GM12878 (cell line): ENCODE data around the gene OR5T2. TPM values are rescaled to one million over a fixed set of nuclear protein-coding genes. Genes with fewer than 3 reads are reported as not detected.
"Not testable (repeated sequence)": the region's sequence is repeated elsewhere in the genome, so short reads cannot be mapped to it uniquely, and the experiment has no call there.

Experiments used
- ATAC-seq: fragments of 200-7000 bp; cut with Tn5 transposase; 3 replicates; pipeline ENCODE4 v1.9.1; 2020; ENCODE audit warnings: mild to moderate bottlenecking, moderate library complexity
- BruUV-seq: library from RNA; stranded (reverse); fragments of 400-500 nt; replicated peaks from 2 replicates; lab custom pipeline; 2021; lab: Mats Ljungman, UMichigan
- CTCF ChIA-PET: fragments of 300-600 bp; sonication (Branson Sonifier 250); formaldehyde crosslinking; extraction: SDS; loops from one replicate; lab custom pipeline; 2021; ENCODE audit warnings: inconsistent platforms; lab: Yijun Ruan, JAX
- POLR2A ChIA-PET: fragments of 350-600 bp; formaldehyde crosslinking; extraction: SDS; loops from one replicate; lab custom pipeline; 2021; ENCODE audit warnings: inconsistent platforms; lab: Charles Lee
- RAD21 ChIA-PET: fragments of 300-600 bp; sonication (Branson Sonifier 250); formaldehyde crosslinking; loops from one replicate; lab custom pipeline; 2023; ENCODE audit warnings: antibody characterized with exemption; ENCODE audit not compliant: unreplicated experiment; lab: Charles Lee
- SMC1A ChIA-PET: fragments of 300-600 bp; sonication (Branson Sonifier 250); formaldehyde crosslinking; loops from one replicate; lab custom pipeline; 2023; ENCODE audit not compliant: unreplicated experiment, uncharacterized antibody; lab: Charles Lee
- DNase-seq: peaks from one replicate; pipeline ENCODE4 v3.0.0-alpha.2; 2011; ENCODE audit warnings: low read depth, low spot score
- FAIRE-seq: peaks from 3 replicates; lab custom pipeline; 2011; peaks lifted over from hg19 to GRCh38; lab: Jason Lieb, UNC
- H2AFZ ChIP-seq: 2 replicates; pipeline ENCODE4 v1.6.0; 2011; ENCODE audit warnings: low read depth, low read length, control low read depth; ENCODE audit not compliant: control insufficient read depth
- H3K27ac ChIP-seq: 2 replicates; pipeline ENCODE4 v1.5.1; 2011; ENCODE audit warnings: control low read depth; ENCODE audit not compliant: control insufficient read depth, insufficient read depth
- H3K27me3 ChIP-seq, 2 experiments: replicated peaks in 1 of 2; 2 replicates each; pipeline versions ENCODE4 v1.6.0 to v1.6.1; 2011; ENCODE audit warnings: low read length in 1 of 2; ENCODE audit not compliant: control insufficient read depth in 2 of 2, insufficient read depth in 2 of 2
- H3K36me3 ChIP-seq, 2 experiments: 2 replicates each; pipeline ENCODE4 v1.5.1; 2011; ENCODE audit warnings: low read length in 1 of 2; ENCODE audit not compliant: control insufficient read depth in 2 of 2, insufficient read depth in 2 of 2
- H3K4me1 ChIP-seq: 2 replicates; pipeline ENCODE4 v1.6.1; 2011; ENCODE audit warnings: mild to moderate bottlenecking, low read length, moderate library complexity, mixed read lengths; ENCODE audit not compliant: control insufficient read depth, insufficient read depth
- H3K4me2 ChIP-seq: 2 replicates; pipeline ENCODE4 v1.6.0; 2011; ENCODE audit warnings: control low read depth; ENCODE audit not compliant: control insufficient read depth, insufficient read depth
- H3K4me3 ChIP-seq: fragments of 200-600 bp; sonication (generic); 2 replicates; pipeline ENCODE4 v1.5.1; 2016
- H3K79me2 ChIP-seq: 2 replicates; pipeline ENCODE4 v1.6.0; 2011; ENCODE audit warnings: low read length; ENCODE audit not compliant: control insufficient read depth, insufficient read depth
- H3K9ac ChIP-seq: 2 replicates; pipeline ENCODE4 v1.8.0; 2011; ENCODE audit warnings: low read length, control low read depth, mixed read lengths; ENCODE audit not compliant: control insufficient read depth, insufficient read depth
- H3K9me3 ChIP-seq: replicated peaks from 3 replicates; pipeline ENCODE4 v1.5.1; 2011; ENCODE audit warnings: mild to moderate bottlenecking, low read length; ENCODE audit not compliant: control insufficient read depth, insufficient read depth
- H4K20me1 ChIP-seq: 2 replicates; pipeline ENCODE4 v1.6.0; 2011; ENCODE audit not compliant: control insufficient read depth, insufficient read depth
- KAT2A ChIP-seq: conservative IDR thresholded peaks from 2 replicates; pipeline ENCODE4 v1.6.1; 2011; ENCODE audit warnings: low read depth, low read length; ENCODE audit not compliant: control insufficient read depth
- MEF2B ChIP-seq: fragments of 450-650 bp; IDR thresholded peaks from 2 replicates; pipeline ENCODE4 v1.6.1; 2018; ENCODE audit warnings: mild to moderate bottlenecking, moderate library complexity; ENCODE audit not compliant: partially characterized antibody, poor library complexity, severe bottlenecking
- MTA3 ChIP-seq: IDR thresholded peaks from 2 replicates; pipeline ENCODE4 v1.6.1; 2012; ENCODE audit warnings: low read length, inconsistent platforms, borderline replicate concordance
- NFYB ChIP-seq: IDR thresholded peaks from 2 replicates; pipeline ENCODE4 v1.6.1; 2011; ENCODE audit warnings: low read depth, mild to moderate bottlenecking, low read length, improper control_type of control experiment, moderate library complexity; ENCODE audit not compliant: insufficient read depth
- NR2F1 ChIP-seq: fragments of 450-650 bp; conservative IDR thresholded peaks from 2 replicates; pipeline ENCODE4 v1.6.1; 2017; ENCODE audit warnings: mild to moderate bottlenecking
- RB1 ChIP-seq: fragments of 450-650 bp; formaldehyde crosslinking; IDR thresholded peaks from 2 replicates; pipeline ENCODE4 v1.6.1; 2017; ENCODE audit warnings: mild to moderate bottlenecking, borderline replicate concordance
- RUNX3 ChIP-seq: IDR thresholded peaks from 2 replicates; pipeline ENCODE4 v1.6.1; 2012; ENCODE audit warnings: low read length, inconsistent platforms
- WGBS: methylation state at CpG from one replicate; pipeline ENCODE4 v1.1.6; 2016; ENCODE audit warnings: low lambda C conversion rate; ENCODE audit not compliant: insufficient replicate concordance, insufficient coverage; ENCODE audit errors: missing lambda C conversion rate; 5-methylcytosine and 5-hydroxymethylcytosine counted together
- in situ Hi-C: fragments of 300-500 bp; cut with MboI; formaldehyde crosslinking; loops from 9 replicates; pipeline ENCODE4 v1.14.3; 2018; ENCODE audit warnings: mixed read lengths
- intact Hi-C: fragments of 100-400 bp; cut with micrococcal nuclease; formaldehyde crosslinking; loops from one replicate; pipeline ENCODE4 v1.14.2; 2022; ENCODE audit not compliant: unreplicated experiment
- polyA plus RNA-seq, 11 experiments: library from polyadenylated mRNA; depleted of rRNA in 4 of 11; unstranded in 6 of 11; stranded (reverse) in 5 of 11; fragments of >200 nt; fragmentation: Nextera tagmentation in 4 of 11; fragmentation: Illumina TruSeq in 1 of 11; extraction: Ambion mirVana in 4 of 11; extraction: Trizol in 1 of 11; gene quantifications; 1 replicate in 1 of 11; 2 replicates in 10 of 11; pipeline versions ENCODE4 v1.2.1 to v1.2.3, GENCODE V29; 2011 to 2016; ENCODE audit warnings: inconsistent platforms in 2 of 11, missing spikeins in 2 of 11, low read depth in 1 of 11
- total RNA-seq, 4 experiments: library from RNA; depleted of rRNA in 3 of 4; stranded (reverse); fragments of >200 nt in 3 of 4; fragmentation: Illumina TruSeq in 1 of 4; extraction: Trizol in 1 of 4; gene quantifications; 2 replicates each; pipeline versions ENCODE4 v1.2.1 to v1.2.3, GENCODE V29; 2013 to 2021
- TF ChIP-seq, protein P1 (sequence below): fragments of 450-650 bp; IDR thresholded peaks from 2 replicates; pipeline ENCODE4 v1.6.1; 2017; ENCODE audit warnings: mild to moderate bottlenecking, moderate library complexity
- TF ChIP-seq, protein P2 (sequence below): fragments of 450-650 bp; IDR thresholded peaks from 2 replicates; pipeline ENCODE4 v1.6.1; 2018; ENCODE audit warnings: borderline replicate concordance, mild to moderate bottlenecking; ENCODE audit not compliant: partially characterized antibody

OR5T2 gene
- total and polyA plus RNA-seq, 10 of the 15 experiments (the other 5 are each of a cell fraction or from before 2014, with no cell fraction given): not detected

DNA sequence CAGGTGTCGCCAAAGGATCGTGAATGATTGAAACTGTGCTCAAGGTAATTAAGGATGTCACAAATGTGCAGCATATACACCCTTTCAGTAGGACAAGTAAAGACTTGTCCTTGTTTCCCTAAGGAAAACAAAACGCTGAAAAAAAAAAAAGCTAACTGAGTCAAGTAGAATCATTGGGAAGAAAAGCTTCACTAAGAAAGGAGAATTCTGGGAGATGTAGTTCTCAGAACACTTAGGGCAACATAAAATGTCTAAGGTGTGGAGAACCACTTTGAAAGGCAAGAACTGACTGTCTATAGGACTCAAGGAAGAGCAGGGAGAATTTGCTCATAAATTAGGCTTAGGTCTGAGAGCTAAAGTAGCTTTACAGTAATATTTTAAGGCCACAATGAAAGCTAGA, 37.0 kb upstream of the OR5T2 start (continued):
- TF ChIP-seq, protein P1, sequence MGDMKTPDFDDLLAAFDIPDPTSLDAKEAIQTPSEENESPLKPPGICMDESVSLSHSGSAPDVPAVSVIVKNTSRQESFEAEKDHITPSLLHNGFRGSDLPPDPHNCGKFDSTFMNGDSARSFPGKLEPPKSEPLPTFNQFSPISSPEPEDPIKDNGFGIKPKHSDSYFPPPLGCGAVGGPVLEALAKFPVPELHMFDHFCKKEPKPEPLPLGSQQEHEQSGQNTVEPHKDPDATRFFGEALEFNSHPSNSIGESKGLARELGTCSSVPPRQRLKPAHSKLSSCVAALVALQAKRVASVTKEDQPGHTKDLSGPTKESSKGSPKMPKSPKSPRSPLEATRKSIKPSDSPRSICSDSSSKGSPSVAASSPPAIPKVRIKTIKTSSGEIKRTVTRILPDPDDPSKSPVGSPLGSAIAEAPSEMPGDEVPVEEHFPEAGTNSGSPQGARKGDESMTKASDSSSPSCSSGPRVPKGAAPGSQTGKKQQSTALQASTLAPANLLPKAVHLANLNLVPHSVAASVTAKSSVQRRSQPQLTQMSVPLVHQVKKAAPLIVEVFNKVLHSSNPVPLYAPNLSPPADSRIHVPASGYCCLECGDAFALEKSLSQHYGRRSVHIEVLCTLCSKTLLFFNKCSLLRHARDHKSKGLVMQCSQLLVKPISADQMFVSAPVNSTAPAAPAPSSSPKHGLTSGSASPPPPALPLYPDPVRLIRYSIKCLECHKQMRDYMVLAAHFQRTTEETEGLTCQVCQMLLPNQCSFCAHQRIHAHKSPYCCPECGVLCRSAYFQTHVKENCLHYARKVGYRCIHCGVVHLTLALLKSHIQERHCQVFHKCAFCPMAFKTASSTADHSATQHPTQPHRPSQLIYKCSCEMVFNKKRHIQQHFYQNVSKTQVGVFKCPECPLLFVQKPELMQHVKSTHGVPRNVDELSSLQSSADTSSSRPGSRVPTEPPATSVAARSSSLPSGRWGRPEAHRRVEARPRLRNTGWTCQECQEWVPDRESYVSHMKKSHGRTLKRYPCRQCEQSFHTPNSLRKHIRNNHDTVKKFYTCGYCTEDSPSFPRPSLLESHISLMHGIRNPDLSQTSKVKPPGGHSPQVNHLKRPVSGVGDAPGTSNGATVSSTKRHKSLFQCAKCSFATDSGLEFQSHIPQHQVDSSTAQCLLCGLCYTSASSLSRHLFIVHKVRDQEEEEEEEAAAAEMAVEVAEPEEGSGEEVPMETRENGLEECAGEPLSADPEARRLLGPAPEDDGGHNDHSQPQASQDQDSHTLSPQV: no peak
- no peak for TF ChIP-seq NFYB
- no peak for TF ChIP-seq RUNX3
- no peak for TF ChIP-seq MTA3

DNA sequence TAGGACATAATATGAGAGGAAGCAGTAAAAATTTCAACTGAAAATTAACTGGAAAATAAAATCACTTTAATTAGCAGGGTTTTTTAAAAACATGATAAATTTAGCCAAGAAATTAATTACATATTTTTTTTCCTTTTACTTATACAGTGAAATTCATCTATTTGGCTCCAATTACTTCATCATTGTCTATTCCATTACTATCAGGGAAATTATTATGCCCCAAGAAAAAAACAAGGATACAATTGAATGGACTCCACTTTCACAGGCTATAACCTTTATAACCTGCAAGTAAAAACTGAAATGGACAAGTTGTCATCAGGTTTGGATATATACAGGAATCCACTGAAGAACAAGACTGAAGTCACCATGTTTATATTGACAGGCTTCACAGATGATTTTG, 17.9 kb upstream of the OR5T2 start, which contains the start of gene OR5T3:
Gene OR5T3 (plus strand): TSS at position 301 of the 400 bp plus-strand sequence. CDS start 0 bp downstream, at position 301.
- TF ChIP-seq, protein P2, sequence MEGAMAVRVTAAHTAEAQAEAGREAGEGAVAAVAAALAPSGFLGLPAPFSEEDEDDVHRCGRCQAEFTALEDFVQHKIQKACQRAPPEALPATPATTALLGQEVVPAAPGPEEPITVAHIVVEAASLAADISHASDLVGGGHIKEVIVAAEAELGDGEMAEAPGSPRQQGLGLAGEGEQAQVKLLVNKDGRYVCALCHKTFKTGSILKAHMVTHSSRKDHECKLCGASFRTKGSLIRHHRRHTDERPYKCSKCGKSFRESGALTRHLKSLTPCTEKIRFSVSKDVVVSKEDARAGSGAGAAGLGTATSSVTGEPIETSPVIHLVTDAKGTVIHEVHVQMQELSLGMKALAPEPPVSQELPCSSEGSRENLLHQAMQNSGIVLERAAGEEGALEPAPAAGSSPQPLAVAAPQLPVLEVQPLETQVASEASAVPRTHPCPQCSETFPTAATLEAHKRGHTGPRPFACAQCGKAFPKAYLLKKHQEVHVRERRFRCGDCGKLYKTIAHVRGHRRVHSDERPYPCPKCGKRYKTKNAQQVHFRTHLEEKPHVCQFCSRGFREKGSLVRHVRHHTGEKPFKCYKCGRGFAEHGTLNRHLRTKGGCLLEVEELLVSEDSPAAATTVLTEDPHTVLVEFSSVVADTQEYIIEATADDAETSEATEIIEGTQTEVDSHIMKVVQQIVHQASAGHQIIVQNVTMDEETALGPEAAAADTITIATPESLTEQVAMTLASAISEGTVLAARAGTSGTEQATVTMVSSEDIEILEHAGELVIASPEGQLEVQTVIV: no peak
- TF ChIP-seq MEF2B (no peak), RB1 (no peak), NR2F1 (no peak), KAT2A (no peak)
- Histone ChIP-seq H2AFZ (no peak within 1 kb of the TSS), H3K36me3 (no peaks in the 10 kb centered on the region), H3K9ac (no peak within 1 kb of the TSS), H3K9me3 (no peaks in the 10 kb centered on the region), H3K27me3 (no peaks in the 10 kb centered on the region), H3K79me2 (no peaks in the 10 kb centered on the region), H3K27ac (no peak within 1 kb of the TSS), H3K4me3 (no peak within 1 kb of the TSS), H3K4me2 (no peak within 1 kb of the TSS), H4K20me1 (no peaks in the 10 kb centered on the region), H3K4me1 (no peaks in the 10 kb centered on the region)
- no peak for DNase-seq
- SMC1A ChIA-PET: no interaction called here
- BruUV-seq: no TSS peak
- intact Hi-C loops (no loop called here), in situ Hi-C loops (no loop called here)
- POLR2A ChIA-PET: no interaction called here
- RAD21 ChIA-PET: no interaction called here
- ATAC-seq: no peak
- no peak for FAIRE-seq
- CTCF ChIA-PET: no interaction called here

DNA sequence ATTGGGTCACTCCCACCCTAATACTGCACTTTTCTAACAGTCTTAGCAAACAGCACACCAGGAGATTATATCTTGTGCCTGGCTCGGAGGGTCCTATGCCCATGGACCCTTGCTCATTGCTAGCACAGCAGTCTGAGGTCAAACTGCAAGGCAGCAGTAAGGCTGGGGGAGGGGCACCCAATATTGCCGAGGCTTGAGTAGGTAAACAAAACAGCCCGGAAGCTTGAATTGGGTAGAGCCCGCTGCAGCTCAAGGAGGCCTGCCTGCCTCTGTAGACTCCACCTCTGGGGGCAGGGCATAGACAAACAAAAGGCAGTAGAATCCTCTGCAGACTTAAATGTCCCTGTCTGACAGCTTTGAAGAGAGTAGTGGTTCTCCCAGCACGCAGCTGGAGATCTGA, 14.3 kb downstream of the OR5T2 start:
- H4K20me1 ChIP-seq, H3K4me2 ChIP-seq, DNase-seq, BruUV-seq, in situ Hi-C loops, H3K4me3 ChIP-seq, CTCF ChIA-PET, H3K9ac ChIP-seq, FAIRE-seq, H3K27ac ChIP-seq, ATAC-seq, H3K36me3 ChIP-seq, RAD21 ChIA-PET, POLR2A ChIA-PET, H2AFZ ChIP-seq, intact Hi-C loops, H3K79me2 ChIP-seq, H3K4me1 ChIP-seq, H3K27me3 ChIP-seq, H3K9me3 ChIP-seq, SMC1A ChIA-PET: not testable (repeated sequence)
- WGBS: 45% methylated on average over 5 of the region's 5 CpGs
